Activated CD4-positive, alpha-beta T cell treated with anti-CD3 and anti-CD28 coated beads, Interleukin-2, amount 10 ng/mL, durations not matched to agents 24 days and 14 days (primary cell): ENCODE measurements around the gene MARCHF9. TPM values are rescaled to one million over a fixed set of nuclear protein-coding genes. Genes with fewer than 3 reads are reported as not detected.
A peak's percentile ranks its signal among the peaks of the same experiment; 100 is the strongest.

Source experiments
- DNase-seq: peaks from one replicate; pipeline ENCODE4 v3.0.0; 2022
- H3K27ac Mint-ChIP-seq: one replicate; pipeline ENCODE4 v1.8.0; 2022; ENCODE audit warnings: mild to moderate bottlenecking, mixed read lengths
- H3K27me3 Mint-ChIP-seq: one replicate; pipeline ENCODE4 v1.8.0; 2022; ENCODE audit warnings: mixed read lengths
- H3K36me3 Mint-ChIP-seq: one replicate; pipeline ENCODE4 v1.8.0; 2022; ENCODE audit warnings: low read depth, mild to moderate bottlenecking, mixed read lengths
- H3K4me1 Mint-ChIP-seq: one replicate; pipeline ENCODE4 v1.8.0; 2021; ENCODE audit warnings: mixed read lengths
- H3K4me3 Mint-ChIP-seq: one replicate; pipeline ENCODE4 v1.8.0; 2022; ENCODE audit warnings: mild to moderate bottlenecking, moderate library complexity, mixed read lengths
- H3K9me3 Mint-ChIP-seq: one replicate; pipeline ENCODE4 v1.8.0; 2021; ENCODE audit warnings: mixed read lengths
- intact Hi-C: fragments of 100-400 bp; cut with micrococcal nuclease; formaldehyde crosslinking; loops from one replicate; pipeline ENCODE4 v1.15.1; 2023
- total RNA-seq: library from RNA; stranded (reverse); gene quantifications from 2 replicates; pipeline ENCODE4 v1.2.3, GENCODE V29; 2022

MARCHF9 gene
- total RNA-seq, 1 donor from 2014 or later, result 21.6 TPM

DNA sequence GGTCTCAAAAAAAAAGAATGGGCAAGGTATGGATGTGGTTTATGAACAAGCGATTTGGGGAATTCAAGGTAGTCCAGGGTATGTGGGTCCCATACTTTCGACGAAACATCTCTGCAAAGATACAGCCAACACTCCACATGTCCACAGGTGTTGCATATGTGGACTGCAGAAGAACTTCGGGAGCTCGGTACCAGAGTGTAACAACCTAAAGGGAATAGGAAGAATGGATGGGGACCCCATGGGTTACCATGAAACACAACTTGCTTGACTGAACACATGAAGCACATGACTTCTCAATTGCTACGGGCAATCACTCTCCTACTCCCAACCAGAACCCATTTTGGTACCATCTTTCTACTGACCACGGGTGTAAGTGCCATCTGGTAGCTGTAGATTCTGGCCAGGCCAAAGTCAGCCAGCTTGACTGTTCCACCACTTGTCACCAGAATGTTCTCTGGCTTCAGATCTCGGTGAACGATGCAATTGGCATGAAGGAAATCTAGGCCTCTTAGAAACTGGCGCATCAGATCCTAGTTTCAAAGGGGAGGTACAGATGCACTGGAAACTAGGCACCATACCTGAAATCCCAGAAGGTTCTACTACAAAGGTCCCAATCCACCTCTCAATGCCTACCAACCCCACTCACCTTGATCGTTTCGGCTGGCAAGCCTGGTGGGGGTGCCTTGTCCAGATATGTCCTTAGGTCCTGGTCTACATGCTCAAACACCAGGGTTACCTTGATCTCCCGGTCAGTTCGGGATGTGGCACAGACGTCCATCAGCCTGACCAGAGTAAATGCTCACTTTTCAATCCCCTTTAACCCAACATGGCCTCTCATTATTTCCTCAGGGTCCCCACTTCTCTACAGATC, 4.1 kb upstream of the MARCHF9 start:
- peak; percentile 63 for DNase-seq
- peak overlapping the region; percentile 96 for H3K4me3 Mint-ChIP-seq
- no peaks in the 10 kb centered on the region for H3K27me3 Mint-ChIP-seq
- H3K27ac Mint-ChIP-seq, result peak overlapping the region; percentile 97
- peaks cover 54% of the 10 kb centered on the region for H3K4me1 Mint-ChIP-seq
- peaks cover 52% of the 10 kb centered on the region for H3K36me3 Mint-ChIP-seq
- H3K9me3 Mint-ChIP-seq, result no peaks in the 10 kb centered on the region
- intact Hi-C loops, result loop anchor here (10.0 kb wide), 2 partner anchors 1626 to 1926 kb away; partner anchors contain the start of genes DNAJC14 and ESYT1

GRCh38 chr12:57751432-57751787, 3.5 kb upstream of the MARCHF9 start:
- Mint-ChIP-seq H3K4me1 (peaks cover 53% of the 10 kb centered on the region), H3K27ac (peak overlapping the region; percentile 97), H3K27me3 (no peaks in the 10 kb centered on the region), H3K4me3 (peak overlapping the region; percentile 96), H3K36me3 (peaks cover 46% of the 10 kb centered on the region), H3K9me3 (no peaks in the 10 kb centered on the region)
- DNase-seq, result no peak
- intact Hi-C loops, result loop anchor here (10.0 kb wide), 2 partner anchors 1627 to 1927 kb away; partner anchors contain the start of genes DNAJC14 and ESYT1

- Mint-ChIP-seq H3K9me3 (no peaks in the 10 kb centered on the region), H3K4me1 (peaks cover 56% of the 10 kb centered on the region), H3K4me3 (peak within 1 kb of the TSS; percentile 96), H3K36me3 (peaks cover 46% of the 10 kb centered on the region), H3K27me3 (no peaks in the 10 kb centered on the region), H3K27ac (peak within 1 kb of the TSS; percentile 97)
- intact Hi-C loops, result loop anchor here (1.0 to 10.0 kb wide), 5 partner anchors 8 to 1927 kb away; partner anchors contain the start of genes DDIT3, DNAJC14, EEF1AKMT3 and ESYT1
- peak; percentile 99 for DNase-seq
These were observed 2.9 kb upstream of the MARCHF9 start, which contains the start of gene CDK4 for GRCh38 chr12:57751788-57752667. Gene CDK4, minus strand, starts transcription at chr12:57752310. Its CDS starts 593 bp downstream, at chr12:57751717.

- no peaks in the 10 kb centered on the region for H3K27me3 Mint-ChIP-seq
- DNase-seq, result no peak
- H3K4me1 Mint-ChIP-seq, result peaks cover 52% of the 10 kb centered on the region
- H3K4me3 Mint-ChIP-seq, result peak overlapping the region; percentile 96
- no peaks in the 10 kb centered on the region for H3K9me3 Mint-ChIP-seq
- H3K27ac Mint-ChIP-seq, result peak overlapping the region; percentile 97
- H3K36me3 Mint-ChIP-seq, result peaks cover 42% of the 10 kb centered on the region
- intact Hi-C loops, result loop anchor here (1.0 to 10.0 kb wide), 5 partner anchors 8 to 1928 kb away; partner anchors contain the start of genes DDIT3, DNAJC14, EEF1AKMT3 and ESYT1
These were observed 2.3 kb upstream of the MARCHF9 start for GRCh38 chr12:57752668-57753000.

DNA sequence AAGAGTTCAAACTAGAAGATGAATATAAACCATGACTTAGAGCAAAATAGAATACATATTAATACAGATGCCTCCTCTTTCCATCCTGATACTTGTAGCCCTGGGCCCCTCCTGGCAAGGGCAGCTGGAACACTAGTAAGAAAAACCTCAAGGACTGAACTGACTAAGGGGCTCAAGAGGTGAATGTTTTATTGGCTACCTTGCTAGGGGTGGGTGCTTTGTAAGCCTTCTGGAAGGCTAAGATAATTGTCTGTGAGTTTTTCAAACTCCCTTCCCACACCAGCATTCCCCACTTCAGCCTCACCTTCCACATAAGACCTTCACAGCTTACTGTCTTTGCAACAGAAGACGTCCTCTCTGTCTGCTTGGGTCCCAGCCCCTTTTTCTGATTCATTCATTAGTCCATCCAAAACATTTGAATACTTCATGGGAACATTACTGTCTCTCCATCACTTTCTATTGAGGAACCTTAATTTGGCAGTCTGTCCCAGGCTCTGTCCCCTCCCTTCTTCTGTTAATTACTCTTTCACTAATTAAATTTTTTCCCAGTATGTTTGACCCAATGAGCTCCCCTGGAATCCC, 1.1 kb upstream of the MARCHF9 start:
- H3K27ac Mint-ChIP-seq, result peak overlapping the region; percentile 79
- intact Hi-C loops, result loop anchor here (10.0 kb wide), 2 partner anchors 1629 to 1929 kb away; partner anchors contain the start of genes DNAJC14 and ESYT1

GRCh38 chr12:57755194-57755453, 221 bp downstream of the MARCHF9 start:
- Mint-ChIP-seq H3K4me3 (no peak overlapping the region), H3K27ac (no peak overlapping the region), H3K4me1 (peaks cover 57% of the 10 kb centered on the region), H3K27me3 (no peaks in the 10 kb centered on the region), H3K36me3 (peaks cover 41% of the 10 kb centered on the region), H3K9me3 (no peaks in the 10 kb centered on the region)
- no peak for DNase-seq
- intact Hi-C loops, result loop anchor here (5.0 to 10.0 kb wide), 4 partner anchors 87 to 1930 kb away; partner anchors contain the start of genes DNAJC14 and ESYT1

More for the DNA sequence above, 1.1 kb upstream of the MARCHF9 start:
- Mint-ChIP-seq H3K9me3 (no peaks in the 10 kb centered on the region), H3K27me3 (no peaks in the 10 kb centered on the region), H3K4me1 (peaks cover 52% of the 10 kb centered on the region), H3K36me3 (peaks cover 40% of the 10 kb centered on the region), H3K4me3 (peak overlapping the region; percentile 96)
- no peak for DNase-seq

- peak overlapping the region; percentile 89 for H3K4me3 Mint-ChIP-seq
- peak overlapping the region; percentile 72 for H3K27ac Mint-ChIP-seq
- H3K4me1 Mint-ChIP-seq, result peaks cover 52% of the 10 kb centered on the region
- H3K27me3 Mint-ChIP-seq, result no peaks in the 10 kb centered on the region
- peak; percentile 79 for DNase-seq
- H3K36me3 Mint-ChIP-seq, result peaks cover 36% of the 10 kb centered on the region
- intact Hi-C loops, result loop anchor here (1.0 to 10.0 kb wide), 5 partner anchors 10 to 1931 kb away; partner anchors contain the start of genes DNAJC14 and ESYT1
- H3K9me3 Mint-ChIP-seq, result no peaks in the 10 kb centered on the region
These were observed 810 bp downstream of the MARCHF9 start for GRCh38 chr12:57755454-57756372.

DNA sequence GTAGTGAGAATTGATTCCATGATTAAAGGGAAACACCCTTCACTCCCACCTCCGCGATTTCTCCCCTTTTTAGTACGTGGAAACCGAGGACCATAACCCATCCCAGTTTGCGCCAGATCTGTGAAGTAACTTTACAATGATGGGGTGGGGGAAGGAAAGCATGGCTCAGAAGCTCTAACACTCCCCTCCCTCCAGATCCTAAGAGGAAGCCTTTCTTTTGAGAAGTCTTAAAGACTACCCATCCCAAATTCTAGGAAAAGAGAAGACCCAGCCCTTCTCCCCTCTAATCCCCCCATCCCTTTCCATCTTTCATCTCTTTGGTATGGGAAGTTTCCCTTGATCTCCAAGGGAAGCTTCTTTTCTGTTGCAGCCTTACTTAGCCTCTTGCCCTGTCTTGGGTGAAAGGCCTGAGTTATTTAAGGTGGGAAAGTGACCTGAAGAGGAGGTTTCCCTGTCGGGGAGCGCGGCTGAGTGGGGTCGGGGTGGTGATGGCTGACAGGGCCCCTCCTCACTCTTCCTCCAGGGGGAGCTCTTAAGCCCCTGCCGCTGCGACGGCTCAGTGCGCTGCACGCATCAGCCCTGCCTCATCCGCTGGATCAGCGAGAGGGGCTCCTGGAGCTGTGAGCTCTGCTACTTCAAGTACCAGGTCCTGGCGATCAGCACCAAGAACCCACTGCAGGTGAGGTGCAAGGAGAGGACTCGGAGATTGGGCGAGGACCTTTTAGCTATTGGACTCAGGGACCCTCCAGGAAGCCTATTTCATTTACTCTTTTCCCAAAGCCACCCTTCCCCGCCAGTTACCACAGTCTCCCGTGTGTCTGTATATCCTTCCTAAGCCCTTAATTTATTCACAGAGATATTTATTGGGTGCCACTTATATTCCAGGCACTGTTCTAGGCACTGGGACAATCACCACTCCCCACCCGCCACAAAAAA, 1.8 kb downstream of the MARCHF9 start:
- Mint-ChIP-seq H3K36me3 (peaks cover 32% of the 10 kb centered on the region), H3K4me1 (peaks cover 46% of the 10 kb centered on the region), H3K27ac (peak overlapping the region; percentile 72), H3K4me3 (peak overlapping the region; percentile 89), H3K27me3 (no peaks in the 10 kb centered on the region), H3K9me3 (no peaks in the 10 kb centered on the region)
- intact Hi-C loops, result loop anchor here (1.0 to 10.0 kb wide), 5 partner anchors 9 to 1932 kb away; partner anchors contain the start of genes DNAJC14 and ESYT1
- peak; percentile 92 for DNase-seq

GRCh38 chr12:57757771-57758170, 2.9 kb downstream of the MARCHF9 start:
- H3K27me3 Mint-ChIP-seq, result no peaks in the 10 kb centered on the region
- intact Hi-C loops, result loop anchor here (5.0 to 10.0 kb wide), 4 partner anchors 85 to 1933 kb away; partner anchors contain the start of genes DNAJC14 and ESYT1
- H3K36me3 Mint-ChIP-seq, result peaks cover 32% of the 10 kb centered on the region
- H3K9me3 Mint-ChIP-seq, result no peaks in the 10 kb centered on the region
- no peak overlapping the region for H3K4me3 Mint-ChIP-seq
- H3K4me1 Mint-ChIP-seq, result peaks cover 38% of the 10 kb centered on the region
- H3K27ac Mint-ChIP-seq, result no peak overlapping the region
- DNase-seq, result no peak

DNA sequence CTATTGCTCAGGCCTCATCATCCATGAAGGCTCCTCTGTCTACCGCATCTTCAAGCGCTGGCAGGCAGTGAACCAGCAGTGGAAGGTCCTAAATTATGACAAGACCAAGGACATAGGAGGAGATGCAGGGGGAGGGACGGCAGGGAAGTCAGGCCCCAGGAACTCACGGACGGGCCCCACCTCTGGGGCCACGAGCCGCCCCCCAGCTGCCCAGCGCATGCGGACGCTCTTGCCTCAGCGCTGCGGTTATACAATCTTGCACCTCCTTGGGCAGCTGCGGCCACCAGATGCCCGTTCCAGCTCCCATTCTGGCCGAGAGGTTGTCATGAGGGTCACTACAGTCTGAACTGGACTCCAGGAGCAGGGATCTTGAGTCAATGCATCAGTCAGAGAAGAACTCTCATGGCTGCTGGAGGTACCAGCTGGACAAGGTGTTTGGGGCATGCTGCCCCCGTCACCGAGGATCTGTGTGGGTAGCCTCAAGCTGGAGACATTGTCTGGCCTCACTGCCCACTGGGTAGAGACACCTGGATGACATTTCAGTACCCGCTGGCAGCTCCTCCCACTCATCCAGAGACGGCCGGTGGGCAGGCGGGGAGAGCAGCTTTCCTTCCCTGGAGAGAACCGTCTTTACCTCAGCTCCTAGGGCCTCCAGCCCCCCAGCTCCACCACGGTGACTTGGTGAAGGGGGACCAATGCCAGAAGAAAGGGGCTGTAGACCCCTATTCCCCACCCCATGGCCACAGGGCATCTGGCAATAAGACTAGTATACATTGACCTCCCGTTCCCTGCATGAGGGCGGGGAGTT, 3.9 kb downstream of the MARCHF9 start:
- Mint-ChIP-seq H3K9me3 (no peaks in the 10 kb centered on the region), H3K36me3 (peaks cover 39% of the 10 kb centered on the region)
- intact Hi-C loops, result loop anchor here (5.0 to 10.0 kb wide), 4 partner anchors 84 to 1934 kb away; partner anchors contain the start of genes DNAJC14 and ESYT1

More for the DNA sequence above, 3.9 kb downstream of the MARCHF9 start:
- DNase-seq, result no peak
- no peak overlapping the region for H3K4me3 Mint-ChIP-seq
- H3K27ac Mint-ChIP-seq, result no peak overlapping the region
- H3K4me1 Mint-ChIP-seq, result peaks cover 36% of the 10 kb centered on the region
- no peaks in the 10 kb centered on the region for H3K27me3 Mint-ChIP-seq
